PC-3 (cell line): ENCODE results near the gene RTL10. TPM values are rescaled to one million over a fixed set of nuclear protein-coding genes. Genes with fewer than 3 reads are reported as not detected.

Experiments
- ATAC-seq: fragments of 200-7000 bp; cut with Tn5 transposase; 2 replicates; pipeline ENCODE4 v1.9.1; 2020; ENCODE audit warnings: mild to moderate bottlenecking, moderate library complexity
- BruUV-seq: library from RNA; stranded (reverse); fragments of 400-500 nt; replicated peaks from 2 replicates; lab custom pipeline; 2021; lab: Mats Ljungman, UMichigan
- CTCF ChIA-PET: fragments of 300-600 bp; sonication (Branson Sonifier 250); formaldehyde crosslinking; loops from one replicate; lab custom pipeline; 2022; ENCODE audit warnings: antibody characterized with exemption; lab: Charles Lee
- POLR2A ChIA-PET: fragments of 300-600 bp; sonication (Branson Sonifier 250); formaldehyde crosslinking; loops from one replicate; lab custom pipeline; 2022; ENCODE audit warnings: antibody characterized with exemption; ENCODE audit not compliant: unreplicated experiment; lab: Charles Lee
- DNase-seq: peaks from one replicate; pipeline ENCODE4 v3.0.0-alpha.2; 2015
- H2AFZ ChIP-seq: fragments of 300-600 bp; sonication (generic); 2 replicates; pipeline ENCODE4 v1.6.0; 2016; ENCODE audit warnings: antibody characterized with exemption, low read length
- H3F3A ChIP-seq: fragments of 300-600 bp; sonication (generic); one replicate; pipeline ENCODE4 v1.6.0; 2017; ENCODE audit warnings: antibody characterized with exemption, low read length, control low read depth, mild to moderate bottlenecking; ENCODE audit not compliant: unreplicated experiment
- H3K27ac ChIP-seq: fragments of 300-600 bp; sonication (generic); 2 replicates; pipeline ENCODE4 v1.5.1; 2016; ENCODE audit warnings: mild to moderate bottlenecking, low read length
- H3K27me3 ChIP-seq: fragments of 300-600 bp; sonication (generic); 2 replicates; pipeline ENCODE4 v1.6.1; 2016; ENCODE audit warnings: low read length, mixed read lengths
- H3K36me3 ChIP-seq: fragments of 300-600 bp; sonication (generic); 2 replicates; pipeline ENCODE4 v1.6.1; 2016; ENCODE audit warnings: low read depth, mixed run types, low read length, mixed read lengths
- H3K4me1 ChIP-seq: fragments of 300-600 bp; sonication (generic); 2 replicates; pipeline ENCODE4 v1.5.1; 2016; ENCODE audit warnings: low read length; ENCODE audit not compliant: insufficient read depth
- H3K4me2 ChIP-seq: fragments of 300-600 bp; sonication (generic); 2 replicates; pipeline ENCODE4 v1.6.0; 2016; ENCODE audit warnings: low read length
- H3K4me3 ChIP-seq: fragments of 300-600 bp; sonication (generic); 2 replicates; pipeline ENCODE4 v1.5.1; 2016; ENCODE audit warnings: mild to moderate bottlenecking, low read length, mixed read lengths
- H3K79me2 ChIP-seq: fragments of 300-600 bp; sonication (generic); 2 replicates; pipeline ENCODE4 v1.6.1; 2017; ENCODE audit warnings: low read length, mixed read lengths
- H3K9ac ChIP-seq: fragments of 300-600 bp; sonication (generic); 2 replicates; pipeline ENCODE4 v1.6.0; 2016; ENCODE audit warnings: mild to moderate bottlenecking, low read length
- H3K9me2 ChIP-seq: fragments of 300-600 bp; sonication (generic); replicated peaks from 2 replicates; pipeline ENCODE4 v1.6.1; 2016; ENCODE audit warnings: mixed run types, low read length, mixed read lengths
- H3K9me3 ChIP-seq: fragments of 300-600 bp; sonication (generic); 2 replicates; pipeline ENCODE4 v1.6.1; 2016; ENCODE audit warnings: low read length, mixed read lengths
- H4K20me1 ChIP-seq: fragments of 300-600 bp; sonication (generic); 2 replicates; pipeline ENCODE4 v1.6.1; 2016; ENCODE audit warnings: low read length, mixed read lengths
- CTCF ChIP-seq: fragments of 300-600 bp; sonication (generic); conservative IDR thresholded peaks from 2 replicates; pipeline ENCODE4 v1.5.1; 2017; ENCODE audit warnings: antibody characterized with exemption, low read depth, mild to moderate bottlenecking, low read length
- EZH2 ChIP-seq: fragments of 300-600 bp; sonication (generic); IDR thresholded peaks from one replicate; pipeline ENCODE4 v1.6.1; 2017; ENCODE audit warnings: antibody characterized with exemption, mild to moderate bottlenecking, low read length; ENCODE audit not compliant: unreplicated experiment
- EZH2phosphoT487 ChIP-seq: fragments of 300-600 bp; sonication (generic); IDR thresholded peaks from 2 replicates; pipeline ENCODE4 v1.6.1; 2018; ENCODE audit warnings: mild to moderate bottlenecking, antibody characterized with exemption, low read length, borderline replicate concordance
- intact Hi-C: fragments of 100-400 bp; cut with micrococcal nuclease; formaldehyde crosslinking; loops from 2 replicates; pipeline ENCODE4 v1.9.0; 2023
- total RNA-seq: library from RNA; depleted of rRNA; stranded (reverse); fragments of >200 nt; gene quantifications from 2 replicates; pipeline ENCODE4 v1.2.3, GENCODE V29; 2014

The RTL10 gene
- total RNA-seq, 1 experiment from 2014 or later, result 7.8 TPM

GRCh38 chr22:19822301-19823117 lies 32.2 kb downstream of the RTL10 start:
- Histone ChIP-seq H3K9me2 (no peaks in the 10 kb centered on the region), H3K4me3 (no peak overlapping the region), H3K79me2 (no peaks in the 10 kb centered on the region), H3K27me3 (no peaks in the 10 kb centered on the region), H2AFZ (no peak overlapping the region), H3K27ac (no peak overlapping the region), H3K36me3 (no peaks in the 10 kb centered on the region), H3K4me2 (no peak overlapping the region), H4K20me1 (no peaks in the 10 kb centered on the region), H3K9ac (no peak overlapping the region), H3F3A (no peaks in the 10 kb centered on the region), H3K4me1 (no peaks in the 10 kb centered on the region), H3K9me3 (no peaks in the 10 kb centered on the region)
- intact Hi-C loops, result no loop called here
- TF ChIP-seq CTCF (no peak), EZH2phosphoT487 (no peak), EZH2 (no peak)
- DNase-seq (no peak), ATAC-seq (no peak)
- BruUV-seq, result no TSS peak
- POLR2A ChIA-PET, result no interaction called here
- CTCF ChIA-PET, result no interaction called here

DNA sequence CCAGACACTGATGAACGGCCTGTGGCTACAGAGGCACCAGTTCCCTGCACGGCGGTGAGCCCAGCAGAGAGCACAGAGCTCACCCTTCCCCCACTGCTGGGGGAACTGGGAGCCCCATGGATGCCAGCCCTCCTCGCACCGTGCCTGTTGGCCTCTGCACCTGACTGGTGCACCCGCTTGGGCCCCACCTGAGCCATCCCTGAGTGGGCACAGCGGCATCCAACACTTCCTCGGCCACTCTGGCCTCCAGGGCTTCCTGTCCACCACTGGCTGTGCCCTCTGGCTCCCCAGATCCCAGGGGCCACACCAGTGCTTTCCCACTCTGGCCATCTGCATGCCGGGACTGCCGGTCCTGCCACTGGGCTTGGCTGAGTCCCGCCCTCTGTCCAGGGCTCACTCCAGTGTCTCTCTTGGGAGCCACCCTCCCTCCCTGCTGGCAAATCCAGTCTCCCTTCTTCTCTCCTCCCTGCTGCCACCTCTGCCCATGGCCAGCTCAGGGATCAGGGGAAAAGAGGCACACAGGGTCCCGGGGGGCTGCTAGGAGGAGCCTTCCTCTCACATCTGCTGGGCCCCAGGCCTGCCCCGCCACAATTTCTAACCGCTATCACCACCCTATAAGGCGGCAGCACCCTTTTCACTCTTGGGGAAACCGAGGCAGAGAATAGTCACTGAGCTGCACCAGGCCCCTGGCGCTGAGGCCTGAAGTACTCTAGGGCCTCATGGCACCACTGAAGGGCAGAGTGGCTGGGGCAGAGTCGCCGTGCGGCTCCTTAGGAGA lies 33.0 kb downstream of the RTL10 start:
- no peaks in the 10 kb centered on the region for H3K27me3 ChIP-seq
- no peak overlapping the region for H3K4me2 ChIP-seq
- no peaks in the 10 kb centered on the region for H3K9me3 ChIP-seq
- H2AFZ ChIP-seq, result no peak overlapping the region
- H3K79me2 ChIP-seq, result no peaks in the 10 kb centered on the region
- no peaks in the 10 kb centered on the region for H3K4me1 ChIP-seq
- H3F3A ChIP-seq, result no peaks in the 10 kb centered on the region
- intact Hi-C loops, result no loop called here
- ChIA-PET POLR2A (no interaction called here), CTCF (no interaction called here)
- no peaks in the 10 kb centered on the region for H4K20me1 ChIP-seq
- H3K9ac ChIP-seq, result no peak overlapping the region
- TF ChIP-seq CTCF (no peak), EZH2phosphoT487 (no peak), EZH2 (no peak)
- H3K4me3 ChIP-seq, result no peak overlapping the region
- H3K36me3 ChIP-seq, result no peaks in the 10 kb centered on the region
- no peak for ATAC-seq
- no TSS peak for BruUV-seq
- no peak for DNase-seq
- H3K27ac ChIP-seq, result no peak overlapping the region
- H3K9me2 ChIP-seq, result no peaks in the 10 kb centered on the region
